ENCODE data around the gene DHX35. TPM values are rescaled to one million over a fixed set of nuclear protein-coding genes. Genes with fewer than 3 reads are reported as not detected.

The DHX35 gene
- total RNA-seq, 4 donors from 2014 or later = 6.6 to 16.8 (median 11.0) TPM

- WGBS, 2 donors = 95 to 100% methylated on average over 2 of the region's 2 CpGs
- intact Hi-C loops (cut with DNase I; ENCODE audit: low total_unique reads) = no loop called here
- H3K4me3 ChIP-seq (ENCODE audit: low read depth, poor library complexity, severe bottlenecking) = no peak overlapping the region
- no peak for TF ChIP-seq POLR2A (IDR thresholded peaks at IDR 0.05)
- TF ChIP-seq, protein P1, sequence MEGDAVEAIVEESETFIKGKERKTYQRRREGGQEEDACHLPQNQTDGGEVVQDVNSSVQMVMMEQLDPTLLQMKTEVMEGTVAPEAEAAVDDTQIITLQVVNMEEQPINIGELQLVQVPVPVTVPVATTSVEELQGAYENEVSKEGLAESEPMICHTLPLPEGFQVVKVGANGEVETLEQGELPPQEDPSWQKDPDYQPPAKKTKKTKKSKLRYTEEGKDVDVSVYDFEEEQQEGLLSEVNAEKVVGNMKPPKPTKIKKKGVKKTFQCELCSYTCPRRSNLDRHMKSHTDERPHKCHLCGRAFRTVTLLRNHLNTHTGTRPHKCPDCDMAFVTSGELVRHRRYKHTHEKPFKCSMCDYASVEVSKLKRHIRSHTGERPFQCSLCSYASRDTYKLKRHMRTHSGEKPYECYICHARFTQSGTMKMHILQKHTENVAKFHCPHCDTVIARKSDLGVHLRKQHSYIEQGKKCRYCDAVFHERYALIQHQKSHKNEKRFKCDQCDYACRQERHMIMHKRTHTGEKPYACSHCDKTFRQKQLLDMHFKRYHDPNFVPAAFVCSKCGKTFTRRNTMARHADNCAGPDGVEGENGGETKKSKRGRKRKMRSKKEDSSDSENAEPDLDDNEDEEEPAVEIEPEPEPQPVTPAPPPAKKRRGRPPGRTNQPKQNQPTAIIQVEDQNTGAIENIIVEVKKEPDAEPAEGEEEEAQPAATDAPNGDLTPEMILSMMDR (IDR thresholded peaks at IDR 0.05) = no peak
- no peak for DNase-seq (ENCODE audit: low spot score in 2 of 2)
These were observed 110.5 kb downstream of the DHX35 start for GRCh38 chr20:39072653-39073052.

DNA sequence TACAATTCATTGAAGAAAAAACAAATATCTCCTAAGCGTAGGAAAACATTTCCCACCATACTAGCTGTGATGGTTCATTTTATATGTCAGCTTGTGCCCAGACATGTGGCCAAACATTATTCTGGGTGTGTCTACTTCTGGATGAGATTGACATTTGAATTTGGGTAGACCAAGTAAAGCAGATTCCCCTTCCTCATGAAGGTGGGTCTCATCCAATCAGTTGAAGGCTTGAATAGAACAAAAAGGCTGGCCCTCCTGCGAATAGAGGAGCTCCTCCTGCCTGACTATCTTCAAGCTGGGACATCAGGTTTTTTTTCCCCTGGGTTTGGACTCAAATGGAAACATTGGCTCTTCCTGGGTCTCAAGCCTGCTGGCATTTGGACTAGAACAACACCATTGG is 113.6 kb downstream of the DHX35 start:
- intact Hi-C loops (cut with DNase I; ENCODE audit: low total_unique reads) = no loop called here
- no peak overlapping the region for H3K4me3 ChIP-seq (ENCODE audit: low read depth, poor library complexity, severe bottlenecking)
- no peak for DNase-seq (ENCODE audit: low spot score in 2 of 2)
- 88 to 91% methylated on average over 2 of the region's 2 CpGs for whole genome bisulfite sequencing, 2 donors
- TF ChIP-seq, protein P1 (IDR thresholded peaks at IDR 0.05) = no peak
- no peak for TF ChIP-seq POLR2A (IDR thresholded peaks at IDR 0.05)

DNA sequence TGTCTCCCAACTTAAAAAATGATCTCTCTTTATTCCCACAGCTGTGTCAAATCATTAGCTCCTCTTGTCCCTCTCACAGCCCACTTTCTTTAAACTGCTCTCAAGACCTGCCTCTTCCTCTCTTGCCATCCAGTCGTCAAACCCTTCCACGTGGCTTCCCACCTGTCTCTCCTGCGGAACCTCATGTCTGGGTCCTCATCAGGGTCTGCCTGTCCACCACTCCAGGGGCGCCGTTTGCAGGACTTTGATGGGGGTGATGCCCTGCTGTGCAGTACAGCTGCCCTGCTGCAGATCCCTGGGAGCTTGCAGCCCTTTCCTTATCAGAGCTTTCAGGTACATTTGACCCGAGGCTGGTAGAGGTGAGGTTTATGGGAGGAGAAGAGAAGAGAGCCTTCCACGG is 114.8 kb downstream of the DHX35 start:
- TF ChIP-seq, protein P1 (IDR thresholded peaks at IDR 0.05) = no peak
- TF ChIP-seq POLR2A (IDR thresholded peaks at IDR 0.05) = no peak
- 55 to 57% methylated on average over 7 of the region's 7 CpGs for WGBS, 2 donors
- no peak for DNase-seq (ENCODE audit: low spot score in 2 of 2)
- H3K4me3 ChIP-seq (ENCODE audit: low read depth, poor library complexity, severe bottlenecking) = no peak overlapping the region
- intact Hi-C loops (cut with DNase I; ENCODE audit: low total_unique reads) = no loop called here

DNA sequence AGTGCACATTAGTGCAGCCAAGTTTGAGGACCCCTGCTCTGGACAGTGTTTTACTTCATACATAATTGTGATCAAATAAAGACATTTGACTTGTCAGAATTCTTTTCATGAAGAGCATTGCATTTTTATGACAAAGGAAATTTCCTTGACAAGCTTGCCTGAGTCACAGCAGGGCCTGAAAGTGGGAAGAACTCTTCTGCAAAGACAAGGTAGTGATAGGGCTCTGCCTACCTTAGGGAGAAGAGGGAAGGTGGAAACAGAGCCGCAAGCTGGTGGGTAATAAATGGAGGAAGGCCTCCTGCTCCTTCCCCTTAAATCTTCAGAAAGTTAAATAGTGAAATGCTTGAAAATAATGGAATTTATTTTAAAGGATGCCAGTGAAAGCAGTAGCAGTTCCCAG is 118.2 kb downstream of the DHX35 start:
- no peak for DNase-seq (ENCODE audit: low spot score in 2 of 2)
- no peak for TF ChIP-seq POLR2A (IDR thresholded peaks at IDR 0.05)
- TF ChIP-seq, protein P1 (IDR thresholded peaks at IDR 0.05) = no peak
- H3K4me3 ChIP-seq (ENCODE audit: low read depth, poor library complexity, severe bottlenecking) = no peak overlapping the region
- WGBS, 2 donors = 85 to 100% methylated on average over 1 of the region's 1 CpG
- intact Hi-C loops (cut with DNase I; ENCODE audit: low total_unique reads) = no loop called here

- intact Hi-C loops (cut with DNase I; ENCODE audit: low total_unique reads) = no loop called here
- DNase-seq (ENCODE audit: low spot score in 2 of 2) = peak; percentile 82 to 95
- WGBS, 2 donors = 6% methylated on average over 5 of the region's 5 CpGs
- TF ChIP-seq, protein P1 (IDR thresholded peaks at IDR 0.05) = peak in 1 of 3 donors; percentile 59
- no peak for TF ChIP-seq POLR2A (IDR thresholded peaks at IDR 0.05)
- H3K4me3 ChIP-seq (ENCODE audit: low read depth, poor library complexity, severe bottlenecking) = no peak overlapping the region
These were observed 119.1 kb downstream of the DHX35 start for GRCh38 chr20:39081255-39081654.

All from lower leg skin (tissue), 4 donors.